GM19351 (cell line): ENCODE data around the gene GJC3.
"Not testable (repeated sequence)": the region's sequence is repeated elsewhere in the genome, so short reads cannot be mapped to it uniquely, and the experiment has no call there.

ENCODE experiments used
- ATAC-seq: cut with Tn5 transposase; IDR thresholded peaks from one replicate; pipeline ENCODE4 v1.9.1; 2021; ENCODE audit warnings: mild to moderate bottlenecking, moderate library complexity; ENCODE audit not compliant: unreplicated experiment

Gene GJC3

DNA sequence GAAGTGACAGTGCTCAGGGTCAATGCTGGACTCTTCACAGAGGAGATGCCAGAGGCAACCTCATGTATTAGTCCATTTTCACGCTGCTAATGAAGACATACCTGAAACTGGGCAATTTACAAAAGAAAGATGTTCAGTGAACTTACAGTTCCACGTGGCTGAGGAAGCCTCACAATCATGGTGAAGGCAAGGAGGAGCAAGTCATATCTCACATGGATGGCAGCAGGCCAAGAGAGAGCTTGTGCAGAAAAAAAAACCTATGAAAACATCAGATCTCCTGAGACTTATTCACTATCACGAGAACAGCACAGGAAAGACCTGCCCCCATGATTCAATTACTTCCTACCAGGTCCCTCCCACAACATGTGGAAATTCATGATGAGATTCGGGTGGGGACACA, 5.6 kb upstream of the GJC3 start:
- not testable (repeated sequence) for ATAC-seq

DNA sequence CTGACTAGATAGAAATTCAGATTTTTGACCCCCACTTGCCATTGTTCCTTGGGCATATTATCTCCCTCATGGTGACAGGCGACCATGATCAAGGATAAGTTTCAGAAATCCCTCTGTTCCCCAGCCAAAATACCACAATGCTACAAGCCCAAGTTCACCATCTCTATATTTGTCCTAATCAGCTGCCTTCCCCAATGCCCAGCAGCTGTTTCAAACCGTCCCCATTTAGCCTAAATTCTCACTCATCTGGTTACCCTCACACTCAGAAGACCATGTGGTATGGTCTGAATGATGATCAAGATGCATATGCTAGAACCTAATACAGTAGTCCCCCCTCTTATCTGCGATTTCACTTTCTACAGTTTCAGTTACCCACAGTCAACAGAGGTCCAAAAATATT, 956 bp upstream of the GJC3 start:
- no peak for ATAC-seq

DNA sequence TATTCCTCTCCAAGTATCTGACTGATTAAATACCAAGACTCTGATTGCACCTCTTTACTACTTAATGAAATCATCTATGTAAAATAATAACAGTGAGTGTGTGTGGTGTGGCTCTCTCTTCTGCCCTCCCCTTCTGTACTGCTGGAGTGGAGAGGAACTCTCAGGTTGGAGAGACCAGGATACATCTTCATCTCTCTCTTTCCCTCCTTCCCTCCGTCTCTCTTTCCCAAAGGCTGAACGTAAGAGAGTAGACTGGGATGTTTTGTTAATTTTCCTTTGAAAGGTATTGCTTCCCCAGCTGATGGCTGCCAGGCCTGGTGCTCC, 272 bp upstream of the GJC3 start:
- ATAC-seq = no peak

DNA sequence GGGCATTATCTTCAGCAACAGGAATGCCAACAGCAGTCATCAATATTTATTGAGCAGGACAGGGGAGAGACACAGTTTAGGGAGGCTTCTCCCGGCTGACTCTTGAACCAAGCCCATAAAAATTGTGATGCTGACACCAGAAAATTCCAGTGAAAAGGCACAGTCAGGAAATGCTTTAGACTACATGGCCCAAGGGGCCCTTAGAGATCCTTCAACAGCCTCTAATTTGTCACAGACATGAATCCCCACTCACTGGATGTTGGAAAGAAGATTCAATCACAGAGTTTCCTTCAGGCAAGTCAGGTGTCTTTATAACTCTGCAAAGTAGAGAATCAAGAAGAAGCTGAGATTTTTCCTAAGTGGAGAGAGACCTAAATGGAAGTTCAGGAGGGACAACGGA, 1.2 kb downstream of the GJC3 start:
- ATAC-seq = no peak

DNA sequence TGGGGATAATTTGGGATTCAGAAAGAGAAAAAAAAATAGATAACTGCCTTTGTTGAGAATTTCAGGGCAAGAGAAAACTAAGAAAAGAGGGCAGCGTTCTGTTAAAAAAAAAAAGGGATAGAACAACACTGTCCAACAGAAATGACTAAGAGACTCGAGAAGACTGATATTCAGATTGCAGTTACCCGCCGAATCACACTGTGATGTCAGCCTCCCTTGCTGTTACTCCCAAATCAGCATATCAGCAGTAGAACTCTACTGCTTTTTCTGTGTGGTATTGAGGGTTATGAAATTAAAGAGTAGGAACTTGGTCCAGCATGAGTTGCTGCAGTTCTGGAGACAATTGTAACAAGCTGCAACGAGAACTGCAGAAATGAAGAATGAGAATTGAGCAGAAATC, 1.9 kb downstream of the GJC3 start:
- no peak for ATAC-seq

DNA sequence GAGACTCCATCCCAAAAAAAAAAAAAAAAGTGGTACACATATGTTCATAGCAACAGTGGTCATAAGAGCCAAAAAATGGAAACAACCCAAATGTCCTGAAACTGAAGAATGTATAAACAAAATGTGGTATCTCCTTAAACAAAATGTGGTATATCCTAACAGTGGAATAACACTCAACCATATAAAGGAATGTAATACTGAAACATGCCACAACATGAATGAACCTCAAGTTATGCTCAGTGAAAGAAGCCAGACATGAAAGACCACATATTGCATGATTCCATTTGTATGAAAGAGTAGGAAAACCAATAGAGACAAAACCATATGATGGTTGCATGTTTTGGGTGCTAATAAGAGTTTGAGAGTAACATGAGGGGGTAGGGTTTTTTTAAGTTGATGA, 3.1 kb downstream of the GJC3 start:
- no peak for ATAC-seq

DNA sequence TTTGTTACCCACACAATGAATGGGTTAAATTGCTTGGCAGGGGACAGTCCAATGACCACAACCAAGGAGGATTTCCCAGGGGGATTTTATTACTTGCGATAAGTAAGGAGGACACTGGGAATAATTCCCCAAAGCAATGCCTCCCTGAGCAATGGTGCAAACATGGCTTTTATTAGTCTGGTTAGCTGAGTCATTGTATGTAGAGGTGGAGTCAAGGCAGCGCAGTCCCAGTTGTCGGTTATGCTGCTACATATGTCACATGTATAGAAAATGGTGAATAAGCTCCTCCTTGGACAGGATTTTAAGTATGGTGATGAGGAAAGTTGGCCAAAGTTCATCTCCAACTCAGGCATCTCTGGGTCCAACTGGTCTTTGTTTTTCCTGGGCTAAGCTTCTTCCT, 6.2 kb downstream of the GJC3 start:
- no peak for ATAC-seq

DNA sequence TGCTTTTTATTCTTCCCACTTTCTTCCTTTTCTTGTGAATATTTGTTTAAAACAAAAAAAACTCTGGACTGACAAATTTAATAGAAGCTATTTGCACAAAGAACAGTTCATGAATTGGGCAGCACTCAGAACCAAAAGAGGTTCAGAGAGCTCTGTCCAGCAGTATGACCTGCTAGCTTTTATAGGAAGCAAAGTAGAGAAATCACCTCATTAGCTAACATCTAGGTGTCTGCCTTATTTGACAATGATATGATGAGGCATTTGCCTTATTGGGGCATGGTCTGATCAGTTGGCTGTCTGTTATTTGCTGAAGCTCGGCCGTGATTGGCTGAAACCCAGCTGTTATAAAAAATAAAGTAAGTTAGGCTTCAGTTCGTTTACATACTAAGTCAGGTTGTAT, 9.3 kb downstream of the GJC3 start:
- ATAC-seq = no peak

DNA sequence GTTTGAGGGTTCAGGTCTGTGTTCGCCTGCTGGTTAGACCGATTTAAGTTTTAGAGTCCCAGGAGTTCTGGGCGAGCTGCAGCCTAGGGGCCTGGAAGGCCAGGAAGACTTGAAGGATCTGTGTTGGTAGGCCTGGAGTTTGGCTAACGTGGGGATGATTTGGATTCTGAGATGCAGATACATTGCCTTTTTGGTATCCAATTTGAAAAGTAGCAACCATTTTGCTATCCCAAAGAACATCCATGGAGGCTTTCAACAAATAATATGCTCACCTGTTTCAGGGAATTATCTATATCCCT, 9.7 kb downstream of the GJC3 start:
- ATAC-seq = no peak

DNA sequence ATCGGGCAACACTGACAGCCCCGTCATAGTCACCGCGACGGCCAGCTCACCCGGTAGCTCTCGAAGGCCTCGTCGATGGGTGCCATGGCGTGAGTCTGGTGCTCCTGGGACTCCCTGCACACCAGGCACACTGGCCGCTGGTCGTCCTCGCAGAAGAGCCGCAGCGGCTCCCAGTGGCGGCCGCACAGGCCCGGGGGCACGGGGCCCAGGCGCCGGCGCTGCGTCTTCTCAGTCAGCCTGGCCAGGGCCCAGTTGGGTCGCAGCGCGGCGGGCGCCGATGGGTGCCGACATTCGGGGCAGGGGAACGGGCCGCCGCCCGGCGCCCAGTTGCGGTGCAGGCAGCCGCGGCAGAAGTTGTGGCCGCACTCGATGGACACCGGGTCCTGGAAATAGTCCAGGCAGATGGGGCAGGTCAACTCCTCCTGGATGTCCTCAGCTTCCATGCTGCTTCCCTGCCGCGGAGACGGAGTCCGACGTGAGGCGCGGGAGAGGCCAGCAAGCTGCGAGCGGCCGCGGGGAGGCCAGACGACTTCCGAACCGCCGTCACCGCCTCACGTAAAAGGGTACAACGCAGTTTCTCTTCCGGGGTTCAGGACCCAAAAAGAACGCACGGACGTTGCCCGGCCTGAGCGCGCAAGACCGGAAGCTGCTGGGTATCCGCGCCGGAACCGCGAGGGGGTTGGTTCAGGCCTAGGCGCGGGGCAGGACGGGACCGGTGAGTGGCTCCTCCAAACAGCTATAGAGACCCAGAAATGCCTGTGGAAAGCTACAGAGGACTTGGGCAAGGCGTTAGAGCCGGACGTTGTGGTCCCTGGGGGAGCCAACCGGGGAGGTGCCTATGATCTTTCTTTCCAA, 10.2 kb downstream of the GJC3 start, which contains the start of gene TRIM4:
TSS of gene TRIM4 (minus strand) at position 572 of the 855 bp plus-strand sequence. CDS start at position 443, 129 bp downstream.
- ATAC-seq = peak; percentile 98

DNA sequence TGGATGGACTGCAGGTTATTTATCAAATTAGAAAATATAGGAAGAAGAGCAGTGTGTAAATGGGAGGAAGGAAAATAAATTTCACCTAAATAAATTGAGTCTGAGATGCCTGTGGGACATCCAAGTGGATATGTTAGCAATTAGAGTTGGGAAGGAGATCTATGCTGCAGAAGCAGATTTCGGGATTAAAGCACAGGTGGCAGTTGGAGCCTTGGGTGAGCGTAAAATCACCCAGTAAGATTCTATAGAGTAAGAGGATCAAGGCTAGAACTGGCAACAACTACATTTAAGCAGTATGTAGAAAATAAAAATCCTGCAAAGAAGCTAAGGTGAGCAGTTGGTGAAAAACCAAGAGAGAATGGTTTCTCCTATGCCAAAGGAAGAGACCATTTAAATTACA, 18.4 kb downstream of the GJC3 start:
- ATAC-seq = no peak

DNA sequence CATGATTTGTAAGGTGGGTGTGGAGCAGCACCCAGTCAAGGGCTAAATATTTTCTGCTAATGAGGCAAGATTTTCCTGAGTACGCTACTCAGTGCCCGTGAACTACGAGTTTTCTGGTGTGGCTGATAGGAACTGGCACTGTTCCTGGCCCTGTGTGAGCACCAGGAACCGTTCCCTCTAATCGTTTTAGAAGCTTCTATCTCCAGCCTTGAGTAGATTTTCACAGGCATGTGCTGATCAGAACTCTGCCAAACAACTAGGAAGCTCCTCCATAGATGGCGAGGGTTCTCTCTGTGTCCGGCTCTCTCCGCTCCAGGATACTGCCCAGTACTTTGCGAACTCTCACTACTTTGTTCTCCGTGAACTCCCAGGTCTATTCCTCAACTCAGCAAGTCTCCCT, 27.8 kb downstream of the GJC3 start:
- ATAC-seq = no peak

DNA sequence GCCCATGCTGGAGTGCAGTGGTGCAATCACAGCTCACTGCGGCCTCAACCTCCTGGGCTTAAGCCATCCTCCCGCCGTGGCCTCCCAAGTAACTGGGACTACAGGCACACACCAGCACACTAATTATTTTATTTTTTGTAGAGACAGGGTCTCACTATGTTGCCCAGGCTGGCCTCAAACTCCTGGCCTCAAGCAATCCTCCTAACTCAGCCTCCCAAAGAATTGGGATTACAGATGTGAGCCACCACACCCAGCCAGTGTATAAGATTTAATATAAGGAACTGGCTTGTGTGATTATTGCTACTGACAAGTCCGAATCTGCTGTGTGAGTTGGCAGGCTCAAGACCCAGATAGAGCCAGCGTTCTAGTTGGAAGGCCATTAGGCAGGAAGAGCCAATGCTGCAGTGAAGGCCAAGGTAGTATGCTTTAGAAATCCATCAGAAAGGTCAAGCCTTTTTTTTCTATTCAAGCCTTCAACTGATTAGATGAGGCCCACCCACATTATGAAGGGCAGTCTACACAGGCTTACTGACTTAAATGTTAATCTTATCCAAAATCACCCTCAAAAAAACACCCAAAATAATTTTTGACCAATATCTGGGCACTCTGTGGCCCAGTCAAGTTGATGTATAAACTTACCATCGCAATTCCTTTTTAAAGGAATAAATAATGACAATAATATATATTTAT, 29.4 kb downstream of the GJC3 start:
- ATAC-seq = no peak

DNA sequence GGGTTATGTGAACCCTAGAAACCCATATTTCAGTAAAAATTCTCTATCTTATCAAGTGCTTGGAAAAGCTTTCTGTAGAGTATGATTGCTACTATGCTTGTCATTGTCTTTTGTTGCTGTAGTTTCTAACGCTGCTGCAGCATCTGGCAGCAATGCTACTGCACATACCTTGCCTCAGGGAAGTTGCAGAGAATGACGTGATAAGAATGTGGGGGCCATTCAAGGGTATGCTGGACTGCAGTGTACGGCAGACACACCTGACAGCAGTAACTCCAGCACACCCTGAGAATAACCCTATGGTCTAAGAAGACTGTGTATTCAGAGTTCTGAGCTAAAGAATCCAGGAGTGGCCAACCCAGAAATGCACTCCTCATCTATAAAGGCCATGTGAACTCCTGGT, 30.6 kb downstream of the GJC3 start:
- ATAC-seq = no peak

DNA sequence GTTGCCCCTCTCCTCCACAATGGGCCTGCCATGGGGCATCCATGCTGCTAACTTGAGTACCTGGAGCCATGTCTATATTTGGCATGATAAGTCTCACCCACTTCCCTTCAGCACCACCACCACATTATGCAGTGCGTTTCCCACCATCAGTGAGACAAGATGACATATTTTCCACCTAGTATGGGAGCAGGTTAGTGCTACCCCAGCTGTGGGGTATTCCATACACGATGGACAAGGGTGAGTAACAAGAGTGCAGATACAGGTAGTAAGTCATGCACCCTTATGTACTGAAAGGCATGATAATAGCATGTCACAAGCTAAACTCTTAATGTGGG, 31.4 kb downstream of the GJC3 start:
- ATAC-seq = no peak

DNA sequence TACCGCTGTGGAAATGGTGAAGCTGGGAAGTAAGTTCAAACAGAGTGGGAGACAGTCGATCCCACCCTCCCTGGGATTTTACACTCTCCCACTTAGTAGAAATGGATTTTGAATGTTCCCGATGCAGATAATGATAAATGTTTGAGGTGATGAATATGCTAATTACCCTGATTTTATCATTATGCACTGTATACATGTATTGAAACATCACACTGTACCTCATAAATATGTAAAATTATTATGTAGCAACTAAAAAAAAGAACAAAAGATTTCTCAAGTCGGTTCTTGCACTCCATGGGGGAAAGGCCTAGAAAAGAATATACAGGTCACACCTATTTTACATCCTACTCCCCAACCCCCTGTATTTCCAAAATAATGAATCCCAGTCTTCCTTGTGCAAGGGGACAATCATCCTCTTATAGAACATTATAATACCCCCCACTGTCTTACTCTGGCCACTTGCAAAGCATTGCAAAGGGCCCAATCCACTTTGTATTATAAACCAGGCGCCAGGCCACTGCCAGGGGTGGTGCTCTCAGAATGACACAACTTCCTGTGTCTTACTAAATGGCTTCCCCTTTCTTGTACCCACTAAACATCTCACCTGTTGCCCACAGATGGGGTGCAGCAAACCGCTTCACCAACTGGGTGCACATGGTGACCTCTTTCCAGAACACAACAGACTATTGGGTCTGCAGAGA, 31.9 kb downstream of the GJC3 start:
- ATAC-seq = no peak

DNA sequence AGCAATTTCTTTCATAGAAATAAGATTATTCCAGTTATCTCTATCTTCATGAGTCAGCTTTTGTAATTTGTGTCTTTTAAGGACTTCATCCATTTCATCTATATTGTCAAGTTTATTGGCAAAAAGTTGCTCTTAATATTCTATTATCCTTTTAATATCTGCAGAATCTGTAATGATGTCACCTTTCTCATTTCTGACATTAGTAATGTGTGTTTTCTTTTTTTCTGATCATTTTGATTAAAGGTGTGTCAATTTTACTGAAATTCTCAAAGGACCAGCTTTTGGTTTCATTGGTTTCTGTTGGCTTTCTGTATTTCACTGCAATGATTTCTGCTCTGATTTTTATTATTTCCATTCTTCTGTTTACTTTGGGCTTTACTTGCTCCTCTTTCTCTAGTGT, 34.7 kb downstream of the GJC3 start:
- no peak for ATAC-seq

DNA sequence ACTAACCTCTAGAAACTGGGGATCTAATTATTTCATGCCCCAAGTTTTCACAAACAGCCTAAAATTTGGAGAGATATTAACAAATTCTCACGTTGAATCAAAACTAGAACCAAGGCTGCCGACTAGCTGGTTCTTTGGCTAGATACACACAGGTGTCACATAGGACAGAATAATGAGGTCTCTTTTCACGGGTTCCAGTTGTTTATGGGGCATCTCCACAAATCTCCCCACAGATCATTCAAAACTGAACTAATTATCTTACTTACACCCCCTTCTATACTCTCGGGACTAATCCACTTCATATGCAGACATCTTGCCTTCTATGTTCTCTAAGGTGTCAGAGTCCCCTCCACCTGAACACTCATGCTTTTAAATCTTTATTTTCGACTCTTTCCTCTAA, 36.1 kb downstream of the GJC3 start:
- ATAC-seq = no peak

DNA sequence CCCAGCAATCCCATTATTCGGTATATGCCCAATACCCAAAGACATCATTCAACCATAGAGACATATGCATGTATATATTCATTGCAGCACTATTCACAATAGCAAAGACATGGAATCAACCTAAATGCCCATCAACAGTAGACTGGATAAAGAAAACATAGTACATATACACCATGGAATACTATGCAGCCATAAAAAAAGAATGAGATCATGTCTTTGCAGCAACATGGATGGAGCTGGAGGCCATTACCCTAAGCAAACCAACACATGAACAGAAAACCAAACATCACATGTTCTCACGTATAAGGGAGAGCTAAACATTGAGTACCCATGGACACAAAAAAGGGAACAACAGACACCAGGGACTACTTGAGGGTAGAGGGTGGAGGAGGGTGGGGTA, 39.1 kb downstream of the GJC3 start:
- ATAC-seq = not testable (repeated sequence)

DNA sequence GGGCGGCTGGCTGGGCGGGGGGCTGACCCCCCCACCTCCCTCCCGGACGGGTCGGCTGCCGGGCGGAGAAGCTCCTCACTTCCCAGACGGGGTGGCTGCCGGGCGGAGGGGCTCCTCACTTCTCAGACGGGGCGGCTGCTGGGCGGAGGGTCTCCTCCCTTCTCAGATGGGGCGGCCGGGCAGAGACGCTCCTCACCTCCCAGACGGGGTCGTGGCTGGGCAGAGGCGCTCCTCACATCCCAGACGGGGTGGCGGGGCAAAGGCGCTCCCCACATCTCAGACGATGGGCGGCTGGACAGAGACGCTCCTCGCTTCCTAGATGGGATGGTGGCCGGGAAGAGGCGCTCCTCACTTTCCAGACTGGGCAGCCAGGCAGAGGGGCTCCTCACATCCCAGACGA, 41.1 kb downstream of the GJC3 start:
- not testable (repeated sequence) for ATAC-seq

DNA sequence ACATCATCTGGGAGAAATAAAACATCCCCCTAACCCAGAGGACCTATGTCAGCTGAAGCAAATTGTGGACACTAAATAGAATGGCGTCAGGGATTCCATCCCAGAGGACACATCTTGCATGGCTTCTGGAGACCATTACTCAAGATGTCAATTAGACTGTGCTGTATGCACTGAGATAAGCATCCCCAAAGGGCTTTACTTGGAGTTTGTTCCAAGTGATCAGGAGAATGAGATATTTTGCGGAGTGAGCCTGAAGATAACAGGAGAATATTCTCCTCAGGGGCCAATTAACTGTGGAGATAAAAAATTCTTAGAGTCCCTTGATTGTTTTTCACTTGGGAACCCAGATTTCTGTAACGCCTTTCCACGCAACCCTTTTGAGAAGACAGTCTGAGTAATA, 48.0 kb downstream of the GJC3 start:
- no peak for ATAC-seq

DNA sequence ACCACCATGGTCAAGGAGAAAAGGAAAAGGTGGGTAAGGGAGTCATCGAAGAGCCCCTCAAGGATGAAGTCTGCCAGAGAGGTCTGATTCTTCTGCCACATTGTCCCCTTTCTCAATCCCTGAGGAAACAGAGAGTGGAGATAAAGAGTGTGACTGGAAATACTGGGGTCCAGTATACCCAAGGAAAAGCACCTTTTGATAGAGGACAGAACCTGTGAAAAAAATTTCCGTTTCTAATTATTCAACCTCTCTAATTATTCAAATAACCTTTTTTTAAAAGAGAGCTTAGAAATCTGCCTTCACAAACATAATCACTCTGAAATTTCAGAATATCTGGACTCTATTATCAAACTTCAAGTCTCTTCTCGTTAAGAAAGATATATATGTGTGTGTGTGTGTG, 52.5 kb downstream of the GJC3 start, which contains the start of gene OR2AE1:
TSS of gene OR2AE1 (minus strand) at position 101 of the 400 bp plus-strand sequence. CDS start at position 101, 0 bp downstream.
- ATAC-seq = no peak
